Measurements from ENCODE around the gene DPRX. TPM values are rescaled to one million over a fixed set of nuclear protein-coding genes. Genes with fewer than 3 reads are reported as not detected.
"Not testable (repeated sequence)": the region's sequence is repeated elsewhere in the genome, so short reads cannot be mapped to it uniquely, and the experiment has no call there.

DPRX gene
- polyA plus RNA-seq, 1 donor: not detected

GRCh38 chr19:53646144-53646543, 14.3 kb downstream of the DPRX start:
- DNase-seq: no peak

GRCh38 chr19:53647350-53647749, 15.6 kb downstream of the DPRX start:
- DNase-seq: no peak

GRCh38 chr19:53647792-53648191, 16.0 kb downstream of the DPRX start:
- DNase-seq: no peak

- DNase-seq: no peak
Measured at GRCh38 chr19:53649746-53650593, 18.2 kb downstream of the DPRX start.

GRCh38 chr19:53652476-53652875, 20.7 kb downstream of the DPRX start:
- DNase-seq: no peak

- DNase-seq: no peak
Measured at GRCh38 chr19:53655042-53655665, 23.4 kb downstream of the DPRX start.

- DNase-seq: no peak
Measured at GRCh38 chr19:53657330-53657729, 25.5 kb downstream of the DPRX start.

GRCh38 chr19:53657778-53658177, 26.0 kb downstream of the DPRX start:
- DNase-seq: no peak

- DNase-seq: peak; percentile 21
Measured at GRCh38 chr19:53659292-53659691, 27.5 kb downstream of the DPRX start.

- no peak for DNase-seq
Measured at GRCh38 chr19:53660584-53660983, 28.8 kb downstream of the DPRX start.

GRCh38 chr19:53662209-53662608, 30.4 kb downstream of the DPRX start:
- no peak for DNase-seq

GRCh38 chr19:53664152-53664551, 32.4 kb downstream of the DPRX start:
- DNase-seq: no peak

- DNase-seq: no peak
Measured at GRCh38 chr19:53664760-53665159, 33.0 kb downstream of the DPRX start.

GRCh38 chr19:53666331-53666730, 34.5 kb downstream of the DPRX start:
- not testable (repeated sequence) for DNase-seq

- not testable (repeated sequence) for DNase-seq
Measured at GRCh38 chr19:53668804-53669203, 37.0 kb downstream of the DPRX start.

- DNase-seq: no peak
Measured at GRCh38 chr19:53670345-53670744, 38.5 kb downstream of the DPRX start.

GRCh38 chr19:53671663-53672062, 39.9 kb downstream of the DPRX start:
- DNase-seq: no peak

Other genes with a start within 250 kb of the DPRX start
- gene ZNF765, start 236.8 kb upstream of the DPRX start, polyA plus RNA-seq (ENCODE audit: insufficient read length): 14.9 TPM
- 21.9 TPM for gene ZNF761, start 200.0 kb upstream of the DPRX start, polyA plus RNA-seq (ENCODE audit: insufficient read length)
- gene ZNF813, start 164.3 kb upstream of the DPRX start, polyA plus RNA-seq (ENCODE audit: insufficient read length): 9.4 TPM
- 24.9 TPM for gene ZNF331, start 93.9 kb upstream of the DPRX start, polyA plus RNA-seq (ENCODE audit: insufficient read length)
- gene NLRP12, start 192.3 kb downstream of the DPRX start, polyA plus RNA-seq (ENCODE audit: insufficient read length): 0.17 TPM
- gene MYADM, start 235.9 kb downstream of the DPRX start, polyA plus RNA-seq (ENCODE audit: insufficient read length): 63.4 TPM

Data from left kidney (tissue), 2 donors.